ENCODE data around the gene FBN2. TPM values are rescaled to one million over a fixed set of nuclear protein-coding genes. Genes with fewer than 3 reads are reported as not detected.
A peak's percentile ranks its signal among the peaks of the same experiment; 100 is the strongest.

The FBN2 gene
- total and polyA plus RNA-seq, 7 donors, result 0.23 to 2.0 (median 0.51) TPM; not detected in 1

DNA sequence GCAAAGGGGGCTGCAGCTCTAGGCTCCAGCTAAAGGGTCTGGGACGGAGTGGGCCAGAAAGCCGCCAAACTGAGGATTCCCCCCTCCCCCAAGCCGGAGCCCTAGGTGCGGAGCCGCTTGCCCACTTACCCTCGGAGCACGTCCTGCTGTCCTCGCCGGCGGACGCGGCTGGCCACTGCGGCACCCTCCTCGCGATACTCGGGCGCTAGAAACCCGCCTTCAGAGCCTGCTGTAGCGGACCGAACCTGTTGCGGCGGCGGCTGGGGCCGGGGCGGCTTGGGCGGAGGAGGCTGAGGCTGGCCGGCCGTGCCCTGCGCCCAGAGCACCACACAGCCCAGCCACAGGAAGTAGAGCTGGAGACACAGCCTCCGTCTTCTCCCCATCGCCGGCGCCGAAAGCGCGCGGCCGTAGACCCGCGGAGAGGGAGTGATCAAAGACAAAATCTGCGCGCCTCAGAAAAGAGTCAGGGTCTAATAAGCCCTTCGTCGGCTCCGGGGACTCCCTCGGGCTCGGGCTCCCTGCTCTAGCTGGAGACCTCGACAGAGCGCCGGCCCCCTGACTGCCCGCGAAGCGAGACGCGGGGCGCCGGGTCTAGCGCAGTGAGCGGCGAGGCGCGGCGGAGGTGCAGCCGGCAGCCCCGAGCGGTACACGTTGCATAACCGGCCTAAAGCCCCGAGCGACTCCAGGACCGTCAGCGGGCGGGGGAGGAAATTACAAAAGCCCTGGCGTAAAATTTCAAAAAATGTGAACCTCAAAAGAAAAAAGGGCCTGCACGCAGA, 635 bp downstream of the FBN2 start:
- WGBS, 2 donors, result 1 to 4% methylated on average over 75 of the region's 75 CpGs
- peak overlapping the region; percentile 25 to 59 (median 50) for H3K4me3 ChIP-seq
- DNase-seq, result no peak
- H3K4me1 ChIP-seq, result peaks cover 0 to 30% (median 26%) of the 10 kb centered on the region in 4 donors
- H3K36me3 ChIP-seq, result no peaks in the 10 kb centered on the region
- H3K27ac ChIP-seq, result peak overlapping the region in 2 of 4 donors; percentile 50 to 78
- H3K27me3 ChIP-seq, result peaks cover 15 to 70% (median 51%) of the 10 kb centered on the region in 3 donors
- TF ChIP-seq CTCF (IDR thresholded peaks at IDR 0.05) (no peak), POLR2AphosphoS5 (IDR thresholded peaks at IDR 0.05) (peak in 1 of 4 donors; percentile 1), EP300 (IDR thresholded peaks at IDR 0.05) (no peak), POLR2A (IDR thresholded peaks at IDR 0.05) (no peak)
- H3K9me3 ChIP-seq, result no peaks in the 10 kb centered on the region
- intact Hi-C loops (cut with DNase I), result no loop called here

DNA sequence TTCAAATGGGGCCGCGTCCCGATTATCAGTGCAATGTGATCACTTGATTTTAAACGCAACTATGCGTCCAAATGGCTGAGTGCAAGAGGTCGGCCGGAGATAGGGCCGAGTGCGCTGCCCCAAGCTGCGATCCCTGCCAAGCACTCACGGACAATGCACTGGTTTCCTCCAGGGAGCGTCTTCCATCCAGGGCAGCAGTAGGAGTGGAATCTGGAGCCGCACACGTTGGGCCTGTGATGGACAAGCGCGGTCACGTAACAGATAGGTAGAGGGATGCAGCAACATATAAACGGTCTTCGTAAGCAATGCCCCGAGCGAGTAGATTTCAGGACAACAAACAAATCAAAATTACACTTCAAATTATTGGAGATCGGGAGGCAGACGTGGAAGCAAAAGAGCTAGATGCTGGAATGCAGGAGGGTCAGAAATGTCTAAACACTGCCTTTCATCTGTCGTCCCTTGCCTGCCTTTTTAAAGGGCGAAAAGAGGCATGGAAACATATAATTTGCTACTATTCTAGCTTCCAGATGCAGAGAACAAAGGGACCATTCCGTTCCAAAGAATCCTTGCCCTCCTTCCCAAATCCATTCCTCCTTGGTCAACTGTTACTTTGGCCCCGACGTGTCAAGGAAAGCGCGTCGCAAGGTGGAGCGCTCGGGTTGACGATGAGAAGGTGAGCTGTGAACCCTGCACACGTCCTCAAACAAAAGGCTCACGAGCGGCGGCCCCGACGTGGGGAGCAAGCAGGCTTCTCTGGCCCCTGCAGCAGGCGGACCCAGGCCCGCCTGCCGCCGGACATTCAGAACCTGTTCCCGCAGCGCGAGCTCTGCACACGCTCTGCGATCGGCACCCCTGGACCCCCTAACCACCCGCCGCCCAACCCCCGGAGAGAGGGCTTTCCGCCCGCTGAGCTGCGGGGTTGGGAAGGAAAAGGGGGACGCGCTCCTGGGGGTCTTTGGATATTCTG, 1.5 kb downstream of the FBN2 start:
- DNase-seq, result no peak
- intact Hi-C loops (cut with DNase I), result no loop called here
- Histone ChIP-seq H3K4me3 (peak overlapping the region in 3 of 4 donors; percentile 48 to 59 (median 51)), H3K27me3 (peaks cover 15 to 71% (median 51%) of the 10 kb centered on the region in 3 donors), H3K4me1 (peaks cover 0 to 30% (median 26%) of the 10 kb centered on the region in 4 donors), H3K27ac (peak overlapping the region in 1 of 4 donors; percentile 78), H3K36me3 (no peaks in the 10 kb centered on the region), H3K9me3 (no peaks in the 10 kb centered on the region)
- TF ChIP-seq EP300 (IDR thresholded peaks at IDR 0.05) (no peak), CTCF (IDR thresholded peaks at IDR 0.05) (no peak), POLR2A (IDR thresholded peaks at IDR 0.05) (no peak), POLR2AphosphoS5 (IDR thresholded peaks at IDR 0.05) (no peak)
- WGBS, 2 donors, result 42 to 45% methylated on average over 58 of the region's 58 CpGs

- no peak for TF ChIP-seq POLR2A (IDR thresholded peaks at IDR 0.05)
- TF ChIP-seq POLR2AphosphoS5 (IDR thresholded peaks at IDR 0.05), result no peak
- TF ChIP-seq CTCF (IDR thresholded peaks at IDR 0.05), result no peak
- TF ChIP-seq EP300 (IDR thresholded peaks at IDR 0.05), result no peak
- WGBS, 2 donors, result 87 to 88% methylated on average over 1 of the region's 1 CpG
Observed at GRCh38 chr5:128535251-128535650, 2.8 kb downstream of the FBN2 start.

DNA sequence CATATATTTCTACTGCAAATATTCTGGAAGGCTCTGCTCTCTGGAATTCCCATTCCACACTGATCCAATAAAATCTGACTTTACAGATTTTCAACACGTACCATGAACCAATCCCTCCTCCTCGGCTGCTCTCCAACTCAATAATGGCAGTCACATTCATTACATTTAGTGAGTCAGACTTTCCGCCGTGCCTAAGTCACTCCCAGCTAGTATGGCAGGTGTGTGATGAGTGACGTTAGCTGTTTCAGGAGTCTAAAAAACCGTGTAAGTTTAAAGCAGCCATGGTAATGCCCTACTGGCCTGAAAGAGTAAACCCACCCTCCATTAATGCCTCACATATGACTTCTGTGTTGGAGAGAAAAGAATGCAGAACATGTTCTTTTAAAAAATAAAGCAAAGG, 3.3 kb downstream of the FBN2 start:
- H3K27me3 ChIP-seq, result peaks cover 15 to 71% (median 51%) of the 10 kb centered on the region in 3 donors
- H3K27ac ChIP-seq, result no peak overlapping the region
- intact Hi-C loops (cut with DNase I), result no loop called here
- H3K9me3 ChIP-seq, result no peaks in the 10 kb centered on the region
- H3K4me3 ChIP-seq, result no peak overlapping the region
- TF ChIP-seq EP300 (IDR thresholded peaks at IDR 0.05), result no peak
- no peak for TF ChIP-seq POLR2AphosphoS5 (IDR thresholded peaks at IDR 0.05)
- TF ChIP-seq CTCF (IDR thresholded peaks at IDR 0.05), result no peak
- WGBS, 2 donors, result 19 to 67% methylated on average over 6 of the region's 6 CpGs
- H3K36me3 ChIP-seq, result no peaks in the 10 kb centered on the region
- DNase-seq, result no peak
- H3K4me1 ChIP-seq, result peaks cover 0 to 30% (median 26%) of the 10 kb centered on the region in 4 donors

More at GRCh38 chr5:128535251-128535650, 2.8 kb downstream of the FBN2 start:
- intact Hi-C loops (cut with DNase I), result no loop called here
- Histone ChIP-seq H3K9me3 (no peaks in the 10 kb centered on the region), H3K27me3 (peaks cover 15 to 71% (median 51%) of the 10 kb centered on the region in 3 donors), H3K4me3 (no peak overlapping the region), H3K4me1 (peaks cover 0 to 30% (median 26%) of the 10 kb centered on the region in 4 donors), H3K36me3 (no peaks in the 10 kb centered on the region), H3K27ac (no peak overlapping the region)
- DNase-seq, result no peak
